HG02588 (cell line): ENCODE results near the gene SEMA3G.

Experiments used
- ATAC-seq: cut with Tn5 transposase; IDR thresholded peaks from one replicate; pipeline ENCODE4 v1.9.1; 2021; ENCODE audit warnings: mild to moderate bottlenecking, moderate library complexity; ENCODE audit not compliant: unreplicated experiment

SEMA3G gene

GRCh38 chr3:52440249-52440551 lies 4.7 kb downstream of the SEMA3G start:
- ATAC-seq = no peak

GRCh38 chr3:52439426-52440248 lies 5.3 kb downstream of the SEMA3G start:
- no peak for ATAC-seq

GRCh38 chr3:52438579-52439425 lies 6.1 kb downstream of the SEMA3G start:
- no peak for ATAC-seq

GRCh38 chr3:52438104-52438376 lies 6.9 kb downstream of the SEMA3G start:
- ATAC-seq = no peak

GRCh38 chr3:52437326-52438103 lies 7.4 kb downstream of the SEMA3G start:
- ATAC-seq = no peak

GRCh38 chr3:52436500-52437149 lies 8.3 kb downstream of the SEMA3G start:
- ATAC-seq = no peak

GRCh38 chr3:52435246-52436101 lies 9.4 kb downstream of the SEMA3G start:
- no peak for ATAC-seq

GRCh38 chr3:52434491-52435115 lies 10.3 kb downstream of the SEMA3G start:
- no peak for ATAC-seq

GRCh38 chr3:52433996-52434479 lies 10.9 kb downstream of the SEMA3G start:
- no peak for ATAC-seq

GRCh38 chr3:52433328-52433995 lies 11.4 kb downstream of the SEMA3G start:
- no peak for ATAC-seq

GRCh38 chr3:52432691-52433141 lies 12.2 kb downstream of the SEMA3G start:
- no peak for ATAC-seq

GRCh38 chr3:52432225-52432624 lies 12.7 kb downstream of the SEMA3G start:
- ATAC-seq = no peak

GRCh38 chr3:52431459-52432223 lies 13.3 kb downstream of the SEMA3G start:
- no peak for ATAC-seq

GRCh38 chr3:52430416-52430810 lies 14.5 kb downstream of the SEMA3G start:
- ATAC-seq = no peak

- ATAC-seq = no peak
Observed at GRCh38 chr3:52429779-52430415, 15.0 kb downstream of the SEMA3G start.

- no peak for ATAC-seq
Observed at GRCh38 chr3:52429031-52429430, 15.9 kb downstream of the SEMA3G start.

- no peak for ATAC-seq
Observed at GRCh38 chr3:52428151-52429005, 16.5 kb downstream of the SEMA3G start.
